Measurements from ENCODE around the gene MOB3A. TPM values are rescaled to one million over a fixed set of nuclear protein-coding genes. Genes with fewer than 3 reads are reported as not detected.
A peak's percentile ranks its signal among the peaks of the same experiment; 100 is the strongest.

Gene MOB3A
- total and polyA plus RNA-seq, 9 of the 15 experiments (the other 6 are each of a cell fraction or from before 2014, with no cell fraction given): 1.1 to 24.1 (median 6.0) TPM

GRCh38 chr19:2041683-2042484, 54.2 kb downstream of the MOB3A start (continued):
- TF ChIP-seq TEAD2 (tag; IDR thresholded peaks at IDR 0.05) (no peak), RBM15 (IDR thresholded peaks at IDR 0.05; ENCODE audit: insufficient read depth, low read length) (no peak), E2F1 (CRISPR knock-in tag; IDR thresholded peaks at IDR 0.05) (no peak), ARID3B (CRISPR knock-in tag; IDR thresholded peaks at IDR 0.05; ENCODE audit: borderline replicate concordance) (no peak), NFATC3 (IDR thresholded peaks at IDR 0.05) (no peak), ZNF224 (CRISPR knock-in tag; IDR thresholded peaks at IDR 0.05) (no peak), POLR3G (IDR thresholded peaks at IDR 0.05; ENCODE audit: extremely low read depth, insufficient read length, insufficient replicate concordance) (no peak), ZNF764 (CRISPR knock-in tag; IDR thresholded peaks at IDR 0.05; ENCODE audit: low read depth) (no peak), BCOR (IDR thresholded peaks at IDR 0.05) (no peak), PML (IDR thresholded peaks at IDR 0.05; ENCODE audit: low read length) (no peak), ZNF347 (CRISPR knock-in tag; IDR thresholded peaks at IDR 0.05; ENCODE audit: low read depth) (no peak), ZFP1 (CRISPR knock-in tag; IDR thresholded peaks at IDR 0.05) (no peak), ETV5 (CRISPR knock-in tag; IDR thresholded peaks at IDR 0.05; ENCODE audit: low read depth) (no peak), GATA2 (CRISPR knock-in tag; IDR thresholded peaks at IDR 0.05) (no peak), GABPB1 (CRISPR knock-in tag; IDR thresholded peaks at IDR 0.05) (peak; percentile 25; the same call in 1 of the 2 replicates), PRDM10 (IDR thresholded peaks at IDR 0.05; ENCODE audit: partially characterized antibody) (peak; percentile 32), RBM39 (optimal IDR thresholded peaks at IDR 0.05; ENCODE audit: low read depth, low read length) (no peak), POU5F1 (IDR thresholded peaks at IDR 0.05; ENCODE audit: borderline replicate concordance, low read depth, low read length, partially characterized antibody) (no peak), SMARCB1 (IDR thresholded peaks at IDR 0.05; ENCODE audit: insufficient read length, low read depth) (no peak), RAD21 (CRISPR knock-in tag; conservative IDR thresholded peaks at IDR 0.05 in 1 of 2, IDR thresholded peaks at IDR 0.05 in 1 of 2) (no peak)

Measured in K562 (cell line).